Activated B cell treated with CpG ODN at 0.5 μM for 24 hours (primary cell): ENCODE measurements around the gene PLA2R1. TPM values are rescaled to one million over a fixed set of nuclear protein-coding genes. Genes with fewer than 3 reads are reported as not detected.

Experiments used
- ATAC-seq: fragments of 200-7000 bp; cut with Tn5 transposase; one replicate; pipeline ENCODE4 v1.10.0; 2021; ENCODE audit warnings: low read depth, mild to moderate bottlenecking, moderate library complexity
- CTCF ChIA-PET: fragments of 350-600 bp; sonication (Branson Sonifier 250); formaldehyde crosslinking; loops from one replicate; lab custom pipeline; 2021; ENCODE audit warnings: antibody characterized with exemption; lab: Charles Lee
- POLR2A ChIA-PET: fragments of 350-600 bp; sonication (Branson Sonifier 250); formaldehyde crosslinking; loops from one replicate; lab custom pipeline; 2021; ENCODE audit warnings: antibody characterized with exemption; lab: Charles Lee
- DNase-seq: peaks from one replicate; pipeline ENCODE4 v3.0.0; 2022
- H3K27ac Mint-ChIP-seq: one replicate; pipeline ENCODE4 v1.8.0; 2020; ENCODE audit warnings: mixed read lengths
- H3K27me3 Mint-ChIP-seq: one replicate; pipeline ENCODE4 v1.8.0; 2021; ENCODE audit warnings: mixed read lengths
- H3K36me3 Mint-ChIP-seq: one replicate; pipeline ENCODE4 v1.8.0; 2021; ENCODE audit warnings: low read depth, mixed read lengths
- H3K4me1 Mint-ChIP-seq: one replicate; pipeline ENCODE4 v1.8.0; 2021; ENCODE audit warnings: mixed read lengths
- H3K4me3 Mint-ChIP-seq: one replicate; pipeline ENCODE4 v1.8.0; 2020; ENCODE audit warnings: mild to moderate bottlenecking, mixed read lengths
- H3K9me3 Mint-ChIP-seq: one replicate; pipeline ENCODE4 v1.8.0; 2020; ENCODE audit warnings: mixed read lengths
- intact Hi-C: fragments of 100-400 bp; cut with micrococcal nuclease; formaldehyde crosslinking; loops from one replicate; pipeline ENCODE4 v1.15.1; 2024
- total RNA-seq: library from RNA; stranded (reverse); gene quantifications from 2 replicates; pipeline ENCODE4 v1.2.3, GENCODE V29; 2022
- TF ChIP-seq, protein P1 (sequence below): fragments of 200-600 bp; IDR thresholded peaks from one replicate; pipeline ENCODE4 v1.8.0; 2022; ENCODE audit warnings: antibody characterized with exemption, mild to moderate bottlenecking

The PLA2R1 gene
- total RNA-seq, 1 donor from 2014 or later: not detected

DNA sequence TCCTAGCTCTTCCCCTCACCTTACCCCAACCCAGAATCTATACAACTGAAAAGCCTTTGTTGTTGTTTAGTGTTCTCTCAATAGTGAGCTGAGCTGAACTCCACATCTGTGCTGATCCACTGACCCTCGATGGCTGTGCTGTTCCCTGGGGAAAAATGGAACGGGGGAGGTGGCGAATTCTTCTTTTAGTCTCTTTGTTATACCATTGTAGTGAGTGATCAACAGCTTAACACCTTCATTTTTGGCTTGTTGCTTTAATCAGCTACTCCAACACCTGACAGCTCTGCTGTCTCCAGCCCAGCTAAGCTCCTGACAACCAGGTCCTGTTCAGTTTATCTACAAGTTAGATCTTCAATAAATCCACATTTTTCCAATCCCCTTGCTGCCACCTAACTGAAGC is 25.7 kb downstream of the PLA2R1 start:
- DNase-seq (no peak), ATAC-seq (no peak)
- Mint-ChIP-seq H3K27ac (no peak overlapping the region), H3K4me3 (no peak overlapping the region), H3K9me3 (no peaks in the 10 kb centered on the region), H3K36me3 (no peaks in the 10 kb centered on the region), H3K27me3 (peaks cover 3% of the 10 kb centered on the region), H3K4me1 (no peaks in the 10 kb centered on the region)
- TF ChIP-seq, protein P1, sequence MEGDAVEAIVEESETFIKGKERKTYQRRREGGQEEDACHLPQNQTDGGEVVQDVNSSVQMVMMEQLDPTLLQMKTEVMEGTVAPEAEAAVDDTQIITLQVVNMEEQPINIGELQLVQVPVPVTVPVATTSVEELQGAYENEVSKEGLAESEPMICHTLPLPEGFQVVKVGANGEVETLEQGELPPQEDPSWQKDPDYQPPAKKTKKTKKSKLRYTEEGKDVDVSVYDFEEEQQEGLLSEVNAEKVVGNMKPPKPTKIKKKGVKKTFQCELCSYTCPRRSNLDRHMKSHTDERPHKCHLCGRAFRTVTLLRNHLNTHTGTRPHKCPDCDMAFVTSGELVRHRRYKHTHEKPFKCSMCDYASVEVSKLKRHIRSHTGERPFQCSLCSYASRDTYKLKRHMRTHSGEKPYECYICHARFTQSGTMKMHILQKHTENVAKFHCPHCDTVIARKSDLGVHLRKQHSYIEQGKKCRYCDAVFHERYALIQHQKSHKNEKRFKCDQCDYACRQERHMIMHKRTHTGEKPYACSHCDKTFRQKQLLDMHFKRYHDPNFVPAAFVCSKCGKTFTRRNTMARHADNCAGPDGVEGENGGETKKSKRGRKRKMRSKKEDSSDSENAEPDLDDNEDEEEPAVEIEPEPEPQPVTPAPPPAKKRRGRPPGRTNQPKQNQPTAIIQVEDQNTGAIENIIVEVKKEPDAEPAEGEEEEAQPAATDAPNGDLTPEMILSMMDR: no peak
- intact Hi-C loops: no loop called here
- CTCF ChIA-PET: no interaction called here
- POLR2A ChIA-PET: no interaction called here

DNA sequence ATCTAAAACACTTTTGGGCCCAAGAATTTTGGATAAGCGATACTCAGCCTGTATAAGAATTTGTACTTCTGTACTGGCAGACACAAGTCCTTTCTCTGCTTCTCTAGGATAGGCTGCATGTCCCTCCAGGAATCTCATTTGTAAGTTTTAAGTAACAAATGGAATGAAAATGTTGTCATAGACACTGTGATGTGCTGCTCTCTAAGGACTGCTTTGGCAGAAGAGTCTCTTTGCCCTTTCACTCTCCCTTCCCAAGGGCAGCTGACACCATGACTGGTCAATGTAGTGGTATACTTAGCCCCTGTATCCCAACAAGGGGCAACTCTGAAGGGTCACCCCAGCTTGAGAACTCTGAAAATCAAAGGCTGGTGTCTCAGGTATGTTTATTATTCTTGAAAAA is 27.3 kb downstream of the PLA2R1 start:
- H3K27ac Mint-ChIP-seq: no peak overlapping the region
- TF ChIP-seq, protein P1: no peak
- no peak for ATAC-seq
- CTCF ChIA-PET: no interaction called here
- DNase-seq: no peak
- intact Hi-C loops: no loop called here
- POLR2A ChIA-PET: no interaction called here
- H3K36me3 Mint-ChIP-seq: no peaks in the 10 kb centered on the region
- no peaks in the 10 kb centered on the region for H3K9me3 Mint-ChIP-seq
- no peaks in the 10 kb centered on the region for H3K4me1 Mint-ChIP-seq
- no peak overlapping the region for H3K4me3 Mint-ChIP-seq
- no peaks in the 10 kb centered on the region for H3K27me3 Mint-ChIP-seq

DNA sequence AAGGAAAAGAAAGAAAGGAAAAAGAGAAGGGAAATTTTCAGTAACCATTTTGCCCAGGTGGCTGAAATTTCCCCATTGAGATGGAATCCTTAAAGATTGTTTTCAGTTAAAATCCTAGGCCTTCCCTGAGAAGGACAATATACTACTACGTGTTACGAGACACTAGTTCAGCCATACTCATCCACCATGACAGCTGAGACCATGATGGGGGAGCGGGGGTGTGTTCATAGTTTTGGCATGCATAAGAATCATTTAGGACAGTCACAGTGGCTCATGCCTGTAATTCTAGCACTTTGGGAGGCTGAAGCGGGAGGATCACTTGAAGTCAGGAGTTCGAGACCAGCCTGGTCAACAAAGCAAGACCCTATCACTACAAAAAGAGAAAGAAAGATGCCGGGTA is 28.0 kb downstream of the PLA2R1 start:
- intact Hi-C loops: no loop called here
- ATAC-seq (no peak), DNase-seq (no peak)
- ChIA-PET CTCF (no interaction called here), POLR2A (no interaction called here)
- no peak overlapping the region for H3K4me3 Mint-ChIP-seq
- H3K27ac Mint-ChIP-seq: no peak overlapping the region
- H3K4me1 Mint-ChIP-seq: no peaks in the 10 kb centered on the region
- no peaks in the 10 kb centered on the region for H3K27me3 Mint-ChIP-seq
- TF ChIP-seq, protein P1: no peak
- H3K9me3 Mint-ChIP-seq: no peaks in the 10 kb centered on the region
- no peaks in the 10 kb centered on the region for H3K36me3 Mint-ChIP-seq

DNA sequence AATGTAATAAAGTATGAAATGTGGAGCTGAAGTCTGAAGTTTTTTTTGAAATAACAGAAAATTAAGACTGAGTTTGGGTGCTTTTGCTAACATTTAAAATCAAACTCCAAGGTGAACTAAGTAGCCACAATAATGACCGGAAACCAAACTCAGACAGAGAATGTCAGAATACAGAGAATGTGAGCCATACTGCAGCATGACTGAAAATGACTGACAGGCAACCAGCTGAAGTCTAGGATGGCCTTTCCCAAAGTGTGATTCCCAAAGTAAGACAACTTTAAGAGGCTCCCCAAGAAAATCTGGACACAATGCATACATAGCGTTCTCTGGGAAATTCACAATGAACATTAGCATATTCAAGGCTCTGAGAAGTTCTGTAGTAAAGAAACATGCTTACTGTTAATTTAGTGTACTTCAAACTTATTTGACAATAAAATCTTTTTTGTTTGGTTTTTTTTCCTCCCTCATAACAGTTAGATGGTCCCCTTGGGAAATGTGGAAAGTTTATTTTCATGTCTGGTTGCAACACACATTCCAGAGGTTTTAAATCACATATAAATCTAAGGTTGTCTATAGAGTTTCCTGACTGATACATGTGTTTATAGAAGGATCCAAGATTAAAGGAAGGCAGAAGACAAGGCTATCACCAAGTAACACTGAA is 28.6 kb downstream of the PLA2R1 start:
- Mint-ChIP-seq H3K9me3 (no peaks in the 10 kb centered on the region), H3K36me3 (no peaks in the 10 kb centered on the region), H3K4me3 (no peak overlapping the region), H3K4me1 (no peaks in the 10 kb centered on the region), H3K27me3 (no peaks in the 10 kb centered on the region), H3K27ac (no peak overlapping the region)
- ATAC-seq (no peak), DNase-seq (no peak)
- ChIA-PET POLR2A (no interaction called here), CTCF (no interaction called here)
- TF ChIP-seq, protein P1: no peak
- intact Hi-C loops: no loop called here

DNA sequence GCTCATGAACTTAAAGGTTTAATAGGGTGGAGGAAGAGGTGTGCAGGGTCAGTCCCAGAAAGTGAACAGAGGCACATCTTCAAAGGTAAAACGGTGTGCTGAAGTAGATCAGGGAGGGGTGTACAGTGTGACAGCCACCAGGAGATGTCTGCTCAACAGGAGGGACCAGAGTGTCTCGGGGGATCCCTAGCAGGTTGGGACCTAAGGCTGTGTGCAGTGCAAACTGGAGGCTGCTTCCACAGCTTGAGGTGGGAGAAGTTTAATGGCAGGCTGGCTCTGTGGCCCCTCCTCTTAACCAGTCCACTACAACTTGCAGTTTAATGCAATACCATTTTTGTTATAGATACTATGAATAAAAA is 33.2 kb downstream of the PLA2R1 start:
- H3K4me1 Mint-ChIP-seq: no peaks in the 10 kb centered on the region
- ChIA-PET POLR2A (no interaction called here), CTCF (no interaction called here)
- H3K4me3 Mint-ChIP-seq: no peak overlapping the region
- ATAC-seq: no peak
- no peaks in the 10 kb centered on the region for H3K36me3 Mint-ChIP-seq
- no peaks in the 10 kb centered on the region for H3K9me3 Mint-ChIP-seq
- H3K27ac Mint-ChIP-seq: no peak overlapping the region
- H3K27me3 Mint-ChIP-seq: peaks cover 7% of the 10 kb centered on the region
- TF ChIP-seq, protein P1: no peak
- intact Hi-C loops: no loop called here
- DNase-seq: no peak
